A673 (cell line): Measurements from ENCODE around the gene CRYBG2.
"Not testable (repeated sequence)": the region's sequence is repeated elsewhere in the genome, so short reads cannot be mapped to it uniquely, and the experiment has no call there.

Source experiments
- EZH2 ChIP-seq: fragments of 200-600 bp; sonication (generic); IDR thresholded peaks from 2 replicates; pipeline ENCODE4 v1.6.1; 2017; ENCODE audit warnings: borderline replicate concordance, low read depth, mild to moderate bottlenecking, mixed read lengths, antibody characterized with exemption, low read length; ENCODE audit not compliant: poor library complexity, severe bottlenecking
- TF ChIP-seq, protein P1 (sequence below): fragments of 300-800, 200-600 bp; sonication (generic); conservative IDR thresholded peaks from 2 replicates; pipeline ENCODE4 v1.5.1; 2017; ENCODE audit warnings: low read depth, mild to moderate bottlenecking, antibody characterized with exemption, low read length, moderate library complexity, mixed read lengths

- TF ChIP-seq, protein P1, sequence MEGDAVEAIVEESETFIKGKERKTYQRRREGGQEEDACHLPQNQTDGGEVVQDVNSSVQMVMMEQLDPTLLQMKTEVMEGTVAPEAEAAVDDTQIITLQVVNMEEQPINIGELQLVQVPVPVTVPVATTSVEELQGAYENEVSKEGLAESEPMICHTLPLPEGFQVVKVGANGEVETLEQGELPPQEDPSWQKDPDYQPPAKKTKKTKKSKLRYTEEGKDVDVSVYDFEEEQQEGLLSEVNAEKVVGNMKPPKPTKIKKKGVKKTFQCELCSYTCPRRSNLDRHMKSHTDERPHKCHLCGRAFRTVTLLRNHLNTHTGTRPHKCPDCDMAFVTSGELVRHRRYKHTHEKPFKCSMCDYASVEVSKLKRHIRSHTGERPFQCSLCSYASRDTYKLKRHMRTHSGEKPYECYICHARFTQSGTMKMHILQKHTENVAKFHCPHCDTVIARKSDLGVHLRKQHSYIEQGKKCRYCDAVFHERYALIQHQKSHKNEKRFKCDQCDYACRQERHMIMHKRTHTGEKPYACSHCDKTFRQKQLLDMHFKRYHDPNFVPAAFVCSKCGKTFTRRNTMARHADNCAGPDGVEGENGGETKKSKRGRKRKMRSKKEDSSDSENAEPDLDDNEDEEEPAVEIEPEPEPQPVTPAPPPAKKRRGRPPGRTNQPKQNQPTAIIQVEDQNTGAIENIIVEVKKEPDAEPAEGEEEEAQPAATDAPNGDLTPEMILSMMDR, result not testable (repeated sequence)
- not testable (repeated sequence) for TF ChIP-seq EZH2
These were observed 31.1 kb upstream of the CRYBG2 start for GRCh38 chr1:26385063-26385462.
